Panc1 (cell line): Measurements from ENCODE around the gene PLAAT2.

Experiments used
- CTCF ChIP-seq: fragments of 450-650 bp; IDR thresholded peaks from 2 replicates; pipeline ENCODE4 v1.5.1; 2017; ENCODE audit warnings: mild to moderate bottlenecking
- POLR2AphosphoS5 ChIP-seq: IDR thresholded peaks from 2 replicates; pipeline ENCODE4 v1.6.1; 2012; ENCODE audit warnings: mild to moderate bottlenecking, low read depth, low read length, moderate library complexity
- REST ChIP-seq, 2 experiments: IDR thresholded peaks; 2 replicates each; pipeline ENCODE4 v1.6.1; 2011 to 2012; ENCODE audit warnings: low read depth in 2 of 2, control low read depth in 1 of 2, low read length in 1 of 2, mild to moderate bottlenecking in 1 of 2, moderate library complexity in 1 of 2; ENCODE audit not compliant: insufficient read depth in 1 of 2
- SIN3A ChIP-seq: IDR thresholded peaks from 2 replicates; pipeline ENCODE4 v1.6.1; 2012; ENCODE audit warnings: low read depth, mild to moderate bottlenecking, low read length, moderate library complexity, borderline replicate concordance; ENCODE audit not compliant: insufficient read depth

- no peak for TF ChIP-seq CTCF
- no peak for TF ChIP-seq REST (IDR thresholded peaks at IDR 0.05; ENCODE audit: insufficient read depth in 1 of 2, low read depth in 2 of 2, low read length in 1 of 2)
- TF ChIP-seq POLR2AphosphoS5 = no peak
- TF ChIP-seq SIN3A = no peak
These were observed 25.8 kb upstream of the PLAAT2 start for GRCh38 chr11:63589000-63589399.
